Activated T-cell treated with anti-CD3 and anti-CD28 coated beads, Interleukin-2, amount 50 U/mL, for 72 hours (primary cell): Measurements from ENCODE around the gene RELN. TPM values are rescaled to one million over a fixed set of nuclear protein-coding genes. Genes with fewer than 3 reads are reported as not detected.
"Not testable (repeated sequence)": the region's sequence is repeated elsewhere in the genome, so short reads cannot be mapped to it uniquely, and the experiment has no call there.

Source experiments
- ATAC-seq, 2 donors: fragments of 150-1000 bp; cut with Tn5 transposase; replicated peaks in 1 of 2; 2 replicates each; pipeline ENCODE4 v1.10.0; 2021; ENCODE audit warnings: moderate library complexity in 2 of 2, mild to moderate bottlenecking in 1 of 2
- DNase-seq, 2 donors: peaks; one replicate each; pipeline ENCODE4 v3.0.0; 2021 to 2022; ENCODE audit warnings: mixed read lengths in 1 of 2
- H3K27ac Mint-ChIP-seq: one replicate; pipeline ENCODE4 v1.8.0; 2022; ENCODE audit warnings: mild to moderate bottlenecking, moderate library complexity, mixed read lengths
- H3K27me3 Mint-ChIP-seq: one replicate; pipeline ENCODE4 v1.8.0; 2022; ENCODE audit warnings: low read depth, mixed read lengths
- H3K36me3 Mint-ChIP-seq, 2 donors: one replicate each; pipeline ENCODE4 v1.8.0; 2022; ENCODE audit warnings: mixed read lengths in 2 of 2, mild to moderate bottlenecking in 1 of 2; ENCODE audit not compliant: insufficient read depth in 2 of 2
- H3K4me1 Mint-ChIP-seq: one replicate; pipeline ENCODE4 v1.8.0; 2022; ENCODE audit warnings: low read depth, mixed read lengths
- H3K4me3 Mint-ChIP-seq, 2 donors: one replicate each; pipeline ENCODE4 v1.8.0; 2022; ENCODE audit warnings: mild to moderate bottlenecking in 2 of 2, mixed read lengths in 2 of 2, moderate library complexity in 2 of 2
- H3K9me3 Mint-ChIP-seq, 2 donors: one replicate each; pipeline ENCODE4 v1.8.0; 2022; ENCODE audit warnings: mixed read lengths in 2 of 2
- total RNA-seq, 2 donors: library from RNA; stranded (reverse); gene quantifications; one replicate each; pipeline ENCODE4 v1.2.3, GENCODE V29; 2022

RELN gene
- total RNA-seq, 2 donors from 2014 or later = not detected

DNA sequence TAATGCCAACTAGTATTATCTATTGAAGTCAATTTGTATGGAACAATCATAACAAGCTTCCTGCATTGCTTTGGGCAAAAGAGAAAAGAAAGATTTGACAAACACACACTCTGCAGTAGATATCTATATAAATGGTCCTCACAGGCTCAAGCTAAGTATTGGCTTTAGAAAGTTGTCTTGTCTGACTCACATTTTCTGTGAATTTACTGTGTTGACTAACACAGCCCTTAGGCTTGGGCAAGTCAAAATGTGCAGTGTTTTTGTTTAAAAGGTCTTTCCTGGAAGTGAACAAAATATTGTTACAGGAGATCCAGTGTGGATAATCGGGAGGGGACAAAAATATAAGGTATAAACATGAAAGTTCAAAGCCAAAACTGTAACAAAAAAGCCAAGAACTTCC lies 194.4 kb downstream of the RELN start:
- H3K4me3 Mint-ChIP-seq = no peak overlapping the region
- H3K9me3 Mint-ChIP-seq = peaks cover 0 to 1% of the 10 kb centered on the region in 2 donors
- no peaks in the 10 kb centered on the region for H3K36me3 Mint-ChIP-seq
- no peak for DNase-seq
- no peak for ATAC-seq
- peak overlapping the region; percentile 22 for H3K27ac Mint-ChIP-seq
- no peaks in the 10 kb centered on the region for H3K27me3 Mint-ChIP-seq
- H3K4me1 Mint-ChIP-seq = no peaks in the 10 kb centered on the region

DNA sequence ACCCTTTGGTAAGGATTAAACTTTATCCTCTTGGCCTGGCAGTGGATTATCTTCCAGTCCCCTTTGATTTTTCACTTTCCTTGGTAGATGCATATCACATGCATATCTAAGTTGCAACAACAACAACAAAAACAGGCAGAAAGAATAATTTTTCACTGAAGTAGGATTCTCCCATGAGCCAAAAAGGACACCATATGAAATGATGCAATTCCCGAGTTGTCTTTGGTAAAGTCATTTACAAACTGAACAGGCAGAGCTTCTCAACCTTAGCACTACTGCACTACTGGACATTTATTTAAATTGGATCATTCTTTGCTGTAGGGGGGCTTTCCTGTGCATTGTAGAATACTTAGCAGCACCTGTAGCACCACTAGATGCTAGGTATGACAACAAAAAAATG lies 195.0 kb downstream of the RELN start:
- H3K27ac Mint-ChIP-seq = no peak overlapping the region
- H3K4me1 Mint-ChIP-seq = no peaks in the 10 kb centered on the region
- no peaks in the 10 kb centered on the region for H3K36me3 Mint-ChIP-seq
- peaks cover 0 to 1% of the 10 kb centered on the region in 2 donors for H3K9me3 Mint-ChIP-seq
- no peak overlapping the region for H3K4me3 Mint-ChIP-seq
- ATAC-seq (no peak), DNase-seq (no peak)
- H3K27me3 Mint-ChIP-seq = no peaks in the 10 kb centered on the region

DNA sequence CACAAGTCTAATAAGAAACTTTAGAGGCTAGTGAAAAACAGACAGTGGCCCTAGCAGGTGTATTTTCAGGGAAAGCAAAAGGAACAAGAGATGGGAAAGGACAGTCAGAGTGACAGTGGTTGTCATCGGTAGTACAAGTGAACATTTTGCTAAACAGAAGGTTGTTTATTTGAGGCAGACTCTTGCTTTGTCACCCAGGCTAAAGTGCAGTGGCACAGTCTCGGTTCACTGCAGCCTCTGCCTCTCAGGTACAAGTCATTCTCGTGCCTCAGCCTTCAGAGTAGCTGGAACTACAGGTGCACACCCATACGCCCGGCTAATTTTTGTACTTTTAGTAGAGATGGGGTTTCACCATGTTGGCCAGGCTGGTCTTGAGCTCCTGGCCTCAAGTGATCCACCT lies 195.8 kb downstream of the RELN start:
- DNase-seq = no peak
- ATAC-seq = no peak
- no peak overlapping the region for H3K27ac Mint-ChIP-seq
- H3K36me3 Mint-ChIP-seq = no peaks in the 10 kb centered on the region
- no peaks in the 10 kb centered on the region for H3K27me3 Mint-ChIP-seq
- peaks cover 0 to 1% of the 10 kb centered on the region in 2 donors for H3K9me3 Mint-ChIP-seq
- no peaks in the 10 kb centered on the region for H3K4me1 Mint-ChIP-seq
- H3K4me3 Mint-ChIP-seq = no peak overlapping the region

- no peak for DNase-seq
These were observed 197.6 kb downstream of the RELN start for GRCh38 chr7:103791894-103792293.

DNA sequence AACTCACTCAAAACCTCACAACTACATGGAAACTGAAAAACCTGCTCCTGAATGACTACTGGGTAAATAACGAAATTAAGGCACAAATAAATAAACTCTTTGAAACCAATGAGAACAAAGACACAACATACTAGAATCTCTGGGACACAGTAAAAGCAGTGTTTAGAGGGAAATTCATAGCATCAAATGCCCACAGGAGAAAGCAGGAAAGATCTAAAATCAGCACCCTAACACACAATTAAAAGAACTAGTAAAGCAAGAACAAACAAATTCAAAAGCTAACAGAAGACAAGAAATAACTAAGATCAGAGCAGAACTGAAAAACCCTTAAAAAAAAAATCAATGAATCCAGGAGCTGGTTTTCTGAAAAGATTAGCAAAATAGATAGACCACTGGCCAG lies 202.4 kb downstream of the RELN start:
- not testable (repeated sequence) for DNase-seq, H3K4me1 Mint-ChIP-seq, ATAC-seq, H3K27ac Mint-ChIP-seq, H3K9me3 Mint-ChIP-seq, H3K36me3 Mint-ChIP-seq, H3K4me3 Mint-ChIP-seq, H3K27me3 Mint-ChIP-seq

More at GRCh38 chr7:103791894-103792293, 197.6 kb downstream of the RELN start:
- Mint-ChIP-seq H3K36me3 (no peaks in the 10 kb centered on the region), H3K4me3 (no peak overlapping the region), H3K27me3 (no peaks in the 10 kb centered on the region), H3K9me3 (peaks cover 4% of the 10 kb centered on the region in 2 donors), H3K4me1 (no peaks in the 10 kb centered on the region), H3K27ac (no peak overlapping the region)
- ATAC-seq = no peak

DNA sequence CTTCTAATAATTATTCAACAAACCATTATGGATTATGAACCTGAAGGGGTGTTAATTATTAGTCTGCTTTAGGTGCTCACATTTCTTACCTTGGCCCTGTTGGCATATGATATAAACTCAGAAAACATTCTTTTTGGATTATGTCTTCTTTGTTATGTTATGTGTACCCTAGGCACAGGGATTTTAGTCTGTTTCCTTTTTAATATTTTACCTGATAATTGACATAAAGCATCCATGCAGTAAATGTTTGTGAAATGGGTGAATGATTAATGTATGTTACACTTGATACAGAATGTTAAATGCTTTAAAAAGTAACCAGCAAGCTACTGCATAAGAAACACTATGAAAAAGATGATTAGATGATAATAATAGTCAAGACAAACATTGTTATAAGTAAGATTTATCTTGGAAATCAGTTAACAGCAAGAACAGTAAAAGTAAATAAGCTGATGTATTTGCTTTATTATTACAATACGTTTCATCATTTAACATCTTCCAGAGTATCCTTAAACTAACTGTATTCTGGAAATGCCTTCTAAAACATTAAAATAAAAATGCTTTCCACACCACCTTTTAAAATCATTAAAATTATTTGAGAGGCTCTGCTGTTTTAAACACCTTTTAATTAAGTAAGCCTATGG lies 204.7 kb downstream of the RELN start:
- H3K27me3 Mint-ChIP-seq = no peaks in the 10 kb centered on the region
- H3K4me3 Mint-ChIP-seq = no peak overlapping the region
- no peak overlapping the region for H3K27ac Mint-ChIP-seq
- no peaks in the 10 kb centered on the region for H3K4me1 Mint-ChIP-seq
- H3K9me3 Mint-ChIP-seq = peaks cover 4 to 9% of the 10 kb centered on the region in 2 donors
- no peak for ATAC-seq
- no peak for DNase-seq
- no peaks in the 10 kb centered on the region for H3K36me3 Mint-ChIP-seq

GRCh38 chr7:103781409-103781808 lies 208.0 kb downstream of the RELN start:
- Mint-ChIP-seq H3K4me1 (no peaks in the 10 kb centered on the region), H3K9me3 (peaks cover 0 to 2% of the 10 kb centered on the region in 2 donors), H3K4me3 (no peak overlapping the region), H3K36me3 (no peaks in the 10 kb centered on the region), H3K27me3 (no peaks in the 10 kb centered on the region), H3K27ac (no peak overlapping the region)
- DNase-seq = no peak
- no peak for ATAC-seq

GRCh38 chr7:103780561-103780960 lies 208.9 kb downstream of the RELN start:
- H3K4me1 Mint-ChIP-seq, DNase-seq, H3K4me3 Mint-ChIP-seq, H3K27ac Mint-ChIP-seq, H3K9me3 Mint-ChIP-seq, H3K27me3 Mint-ChIP-seq, H3K36me3 Mint-ChIP-seq, ATAC-seq: not testable (repeated sequence)

DNA sequence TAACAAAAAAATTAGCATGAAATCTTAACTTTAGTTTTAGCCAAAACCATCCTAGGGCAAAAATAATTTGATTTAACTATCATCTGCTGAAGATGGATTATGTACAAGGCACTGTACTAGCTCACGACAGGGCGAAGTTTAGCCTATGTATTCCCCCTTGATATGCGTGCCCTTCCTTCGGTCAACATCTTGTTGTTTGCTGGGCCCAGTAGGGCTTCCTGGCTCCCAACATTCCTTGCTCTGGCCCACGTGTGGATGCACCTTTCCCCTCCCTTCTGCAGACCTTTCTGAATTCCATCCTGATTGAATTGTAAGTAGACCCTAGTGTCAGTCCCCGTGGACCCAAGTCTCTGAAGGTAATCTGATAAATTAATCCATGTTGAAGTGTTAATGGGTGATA lies 212.0 kb downstream of the RELN start:
- Mint-ChIP-seq H3K4me3 (no peak overlapping the region), H3K9me3 (peaks cover 0 to 2% of the 10 kb centered on the region in 2 donors), H3K27me3 (peaks cover 3% of the 10 kb centered on the region), H3K4me1 (no peaks in the 10 kb centered on the region), H3K27ac (no peak overlapping the region), H3K36me3 (no peaks in the 10 kb centered on the region)
- ATAC-seq (no peak), DNase-seq (no peak)

DNA sequence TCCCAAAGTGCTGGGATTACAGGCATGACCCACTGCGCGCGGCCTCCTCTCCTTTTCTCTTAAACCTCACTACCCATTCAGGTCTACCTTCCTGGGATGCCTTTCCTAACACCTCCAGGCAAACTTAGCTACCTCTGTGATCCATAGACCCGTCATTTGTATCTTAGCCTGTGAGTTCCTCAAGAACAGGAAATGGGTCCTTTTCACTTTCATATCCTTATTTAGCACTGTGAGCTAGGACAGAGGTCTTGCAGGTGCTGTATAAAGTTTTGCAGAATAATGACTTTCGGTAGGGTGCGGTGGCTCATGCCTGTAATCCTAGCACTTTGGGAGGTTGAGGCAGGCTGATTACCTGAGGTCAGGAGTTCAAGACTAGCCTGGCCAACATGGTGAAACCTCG lies 215.7 kb downstream of the RELN start:
- ATAC-seq (no peak), DNase-seq (no peak)
- Mint-ChIP-seq H3K4me3 (no peak overlapping the region), H3K27ac (no peak overlapping the region), H3K27me3 (peaks cover 8% of the 10 kb centered on the region), H3K4me1 (no peaks in the 10 kb centered on the region), H3K9me3 (no peaks in the 10 kb centered on the region), H3K36me3 (no peaks in the 10 kb centered on the region)

- DNase-seq = no peak
- no peak for ATAC-seq
- H3K27ac Mint-ChIP-seq = no peak overlapping the region
- H3K9me3 Mint-ChIP-seq = no peaks in the 10 kb centered on the region
- H3K4me3 Mint-ChIP-seq = no peak overlapping the region
- no peaks in the 10 kb centered on the region for H3K36me3 Mint-ChIP-seq
- H3K4me1 Mint-ChIP-seq = no peaks in the 10 kb centered on the region
- H3K27me3 Mint-ChIP-seq = peaks cover 8% of the 10 kb centered on the region
These were observed 217.2 kb downstream of the RELN start for GRCh38 chr7:103772171-103772773.

DNA sequence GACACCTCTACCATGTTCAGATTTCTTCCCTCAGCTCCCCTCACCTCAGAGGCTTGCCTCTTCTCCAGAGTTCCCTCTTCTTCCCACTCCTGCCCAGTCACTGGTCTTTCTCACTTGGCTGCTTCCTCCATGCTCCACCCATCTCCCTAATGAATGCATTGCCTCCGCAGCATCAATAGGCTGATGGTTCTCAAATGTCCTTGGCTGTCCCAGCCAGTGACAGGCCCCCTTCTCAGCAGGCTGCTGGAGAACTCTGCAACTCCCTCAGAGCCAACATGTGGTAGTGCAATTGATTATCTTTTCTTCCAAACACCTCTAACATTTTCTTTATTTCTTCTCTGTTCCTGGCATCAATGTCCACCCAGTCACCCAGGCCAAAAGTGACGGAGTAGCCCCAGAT lies 218.2 kb downstream of the RELN start:
- Mint-ChIP-seq H3K4me1 (no peaks in the 10 kb centered on the region), H3K4me3 (no peak overlapping the region), H3K9me3 (no peaks in the 10 kb centered on the region), H3K27ac (no peak overlapping the region), H3K36me3 (no peaks in the 10 kb centered on the region), H3K27me3 (peaks cover 8% of the 10 kb centered on the region)
- ATAC-seq (no peak), DNase-seq (no peak)

GRCh38 chr7:103766660-103767059 lies 222.8 kb downstream of the RELN start:
- no peaks in the 10 kb centered on the region for H3K36me3 Mint-ChIP-seq
- H3K9me3 Mint-ChIP-seq = no peaks in the 10 kb centered on the region
- DNase-seq (no peak), ATAC-seq (no peak)
- no peaks in the 10 kb centered on the region for H3K27me3 Mint-ChIP-seq
- H3K4me1 Mint-ChIP-seq = no peaks in the 10 kb centered on the region
- H3K27ac Mint-ChIP-seq = no peak overlapping the region
- no peak overlapping the region for H3K4me3 Mint-ChIP-seq

DNA sequence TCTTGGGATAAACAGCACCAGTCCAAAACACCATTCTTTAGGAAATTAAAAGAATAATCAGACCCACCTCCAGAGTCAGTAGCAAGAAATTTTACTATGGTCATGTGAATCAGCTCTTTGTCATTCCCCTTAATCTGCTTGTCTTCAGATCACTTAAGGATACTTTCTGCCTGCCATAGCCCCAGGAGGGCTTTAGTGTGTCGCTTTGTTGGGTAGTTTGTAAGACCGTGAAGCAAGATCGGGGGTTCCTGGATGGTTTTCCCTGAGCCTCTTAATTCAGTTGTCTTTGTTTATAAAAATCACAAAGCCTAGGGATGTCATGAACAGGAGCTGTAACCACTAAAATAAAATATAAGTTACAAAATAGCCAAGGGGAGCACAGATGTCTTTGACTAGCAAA lies 223.6 kb downstream of the RELN start:
- no peaks in the 10 kb centered on the region for H3K36me3 Mint-ChIP-seq
- H3K9me3 Mint-ChIP-seq = no peaks in the 10 kb centered on the region
- DNase-seq = no peak
- no peaks in the 10 kb centered on the region for H3K27me3 Mint-ChIP-seq
- no peak for ATAC-seq
- no peak overlapping the region for H3K27ac Mint-ChIP-seq
- no peak overlapping the region for H3K4me3 Mint-ChIP-seq
- H3K4me1 Mint-ChIP-seq = no peaks in the 10 kb centered on the region
